SIG-M5 treated with dmso at 0.1 percent for 504 hours (cell line): ENCODE measurements around the gene AHSG.
"Not testable (repeated sequence)": the region's sequence is repeated elsewhere in the genome, so short reads cannot be mapped to it uniquely, and the experiment has no call there.

ENCODE experiments used
- DNase-seq: peaks from one replicate; lab custom pipeline; 2025; ENCODE audit not compliant: unreplicated experiment; lab: John Stamatoyannopoulos, UW

AHSG gene

GRCh38 chr3:186612721-186613636 is at the start of gene AHSG:
AHSG (plus strand) TSS chr3:186613060; CDS start chr3:186613142, 82 bp downstream.
- no peak for DNase-seq

- DNase-seq, result no peak
These were observed 48.3 kb upstream of the AHSG start for GRCh38 chr3:186564586-186564985.

GRCh38 chr3:186566772-186567071 is 46.1 kb upstream of the AHSG start:
- DNase-seq, result peak; percentile 46

- DNase-seq, result peak; percentile 86
These were observed 45.6 kb upstream of the AHSG start, which contains the start of gene TBCCD1 for GRCh38 chr3:186567072-186567921. TBCCD1 (minus strand) TSS chr3:186567339; CDS start chr3:186564329, 3,010 bp downstream.

- DNase-seq, result not testable (repeated sequence)
These were observed 43.5 kb upstream of the AHSG start for GRCh38 chr3:186569361-186569760.

GRCh38 chr3:186569779-186570095 is 43.1 kb upstream of the AHSG start:
- DNase-seq, result no peak

- DNase-seq, result peak; percentile 100
These were observed 42.5 kb upstream of the AHSG start, which contains the start of gene DNAJB11 for GRCh38 chr3:186570096-186570940. DNAJB11 (plus strand) TSS chr3:186570720; CDS start chr3:186570898, 178 bp downstream.

- DNase-seq, result no peak
These were observed 41.8 kb upstream of the AHSG start for GRCh38 chr3:186570941-186571643.

GRCh38 chr3:186571644-186572013 is 41.2 kb upstream of the AHSG start:
- DNase-seq, result peak; percentile 41

GRCh38 chr3:186577521-186577920 is 35.3 kb upstream of the AHSG start:
- no peak for DNase-seq

- DNase-seq, result no peak
These were observed 32.1 kb upstream of the AHSG start for GRCh38 chr3:186580785-186581184.

GRCh38 chr3:186582541-186582940 is 30.3 kb upstream of the AHSG start:
- no peak for DNase-seq

GRCh38 chr3:186583831-186584230 is 29.0 kb upstream of the AHSG start:
- DNase-seq, result no peak

GRCh38 chr3:186586245-186586644 is 26.6 kb upstream of the AHSG start:
- not testable (repeated sequence) for DNase-seq

GRCh38 chr3:186587183-186587582 is 25.7 kb upstream of the AHSG start:
- DNase-seq, result no peak

GRCh38 chr3:186588632-186589031 is 24.2 kb upstream of the AHSG start:
- no peak for DNase-seq

- peak; percentile 13 for DNase-seq
These were observed 23.7 kb upstream of the AHSG start for GRCh38 chr3:186589121-186589520.

GRCh38 chr3:186589856-186590579 is 22.8 kb upstream of the AHSG start:
- DNase-seq, result no peak

GRCh38 chr3:186590580-186591295 is 22.1 kb upstream of the AHSG start:
- no peak for DNase-seq
